Gastrocnemius medialis (tissue), 4 donors: Measurements from ENCODE around the gene MAPK6.
"Not testable (repeated sequence)": the region's sequence is repeated elsewhere in the genome, so short reads cannot be mapped to it uniquely, and the experiment has no call there.

Experiments used
- CTCF ChIP-seq, 5 experiments: fragments of 450-650 bp in 3 of 5; fragments of 200-600 bp in 2 of 5; sonication (generic) in 2 of 5; IDR thresholded peaks in 4 of 5; conservative IDR thresholded peaks in 1 of 5; 1 replicate in 4 of 5; 2 replicates in 1 of 5; pipeline ENCODE4 v1.5.1; 2016 to 2019; ENCODE audit warnings: antibody characterized with exemption in 5 of 5, mild to moderate bottlenecking in 3 of 5, moderate library complexity in 3 of 5
- POLR2A ChIP-seq, 2 donors: fragments of 450-650 bp; IDR thresholded peaks; one replicate each; pipeline ENCODE4 v1.6.1; 2017; ENCODE audit warnings: antibody characterized with exemption in 2 of 2, mild to moderate bottlenecking in 2 of 2, moderate library complexity in 2 of 2

- TF ChIP-seq CTCF (IDR thresholded peaks at IDR 0.05 in 4 of 5, conservative IDR thresholded peaks at IDR 0.05 in 1 of 5); POLR2A (IDR thresholded peaks at IDR 0.05): not testable (repeated sequence)
Measured at GRCh38 chr15:52046552-52046951, 27.5 kb downstream of the MAPK6 start.
